Esophagus mucosa (tissue), 1 donor: ENCODE measurements around the gene SERAC1. TPM values are rescaled to one million over a fixed set of nuclear protein-coding genes. Genes with fewer than 3 reads are reported as not detected.
"Not testable (repeated sequence)": the region's sequence is repeated elsewhere in the genome, so short reads cannot be mapped to it uniquely, and the experiment has no call there.

Source experiments
- ATAC-seq: fragments of 200-7000 bp; cut with Tn5 transposase; one replicate; pipeline ENCODE4 v1.9.1; 2020
- total RNA-seq: library from RNA; stranded (reverse); gene quantifications from one replicate; pipeline ENCODE4 v1.2.4, GENCODE V29; 2023
- donor health status: DM: yes; HTN: yes; CAD: no.

SERAC1 gene
- total RNA-seq, 1 donor from 2014 or later, result 7.4 TPM

- no peak for ATAC-seq
Observed at GRCh38 chr6:158174024-158174423, 6.0 kb upstream of the SERAC1 start.

- no peak for ATAC-seq
Observed at GRCh38 chr6:158172001-158172400, 3.9 kb upstream of the SERAC1 start.

- ATAC-seq, result no peak
Observed at GRCh38 chr6:158170656-158171081, 2.6 kb upstream of the SERAC1 start.

- not testable (repeated sequence) for ATAC-seq
Observed at GRCh38 chr6:158169634-158170033, 1.6 kb upstream of the SERAC1 start.

- no peak for ATAC-seq
Observed at GRCh38 chr6:158165919-158166416, 2.1 kb downstream of the SERAC1 start.

GRCh38 chr6:158164579-158165170 lies 3.4 kb downstream of the SERAC1 start:
- no peak for ATAC-seq

GRCh38 chr6:158161566-158162254 lies 6.4 kb downstream of the SERAC1 start:
- ATAC-seq, result peak; percentile 71

GRCh38 chr6:158160932-158161539 lies 7.0 kb downstream of the SERAC1 start:
- no peak for ATAC-seq

- ATAC-seq, result no peak
Observed at GRCh38 chr6:158158748-158159147, 9.3 kb downstream of the SERAC1 start.

- ATAC-seq, result no peak
Observed at GRCh38 chr6:158158123-158158522, 9.9 kb downstream of the SERAC1 start.

- ATAC-seq, result no peak
Observed at GRCh38 chr6:158157064-158157764, 10.8 kb downstream of the SERAC1 start.

- ATAC-seq, result no peak
Observed at GRCh38 chr6:158154816-158155215, 13.2 kb downstream of the SERAC1 start.

GRCh38 chr6:158153576-158153975 lies 14.5 kb downstream of the SERAC1 start:
- ATAC-seq, result no peak

GRCh38 chr6:158152659-158153058 lies 15.4 kb downstream of the SERAC1 start:
- peak; percentile 90 for ATAC-seq

- ATAC-seq, result not testable (repeated sequence)
Observed at GRCh38 chr6:158152025-158152424, 16.0 kb downstream of the SERAC1 start.

- ATAC-seq, result no peak
Observed at GRCh38 chr6:158150701-158151100, 17.4 kb downstream of the SERAC1 start.

GRCh38 chr6:158149641-158150040 lies 18.4 kb downstream of the SERAC1 start:
- ATAC-seq, result peak; percentile 89

- ATAC-seq, result no peak
Observed at GRCh38 chr6:158143700-158144099, 24.4 kb downstream of the SERAC1 start.

- ATAC-seq, result peak; percentile 97
Observed at GRCh38 chr6:158142789-158143188, 25.3 kb downstream of the SERAC1 start.

GRCh38 chr6:158131926-158132325 lies 36.1 kb downstream of the SERAC1 start:
- no peak for ATAC-seq

- ATAC-seq, result no peak
Observed at GRCh38 chr6:158125271-158125670, 42.8 kb downstream of the SERAC1 start.

GRCh38 chr6:158124288-158124687 lies 43.8 kb downstream of the SERAC1 start:
- ATAC-seq, result no peak

GRCh38 chr6:158122048-158122447 lies 46.0 kb downstream of the SERAC1 start:
- peak; percentile 94 for ATAC-seq
